ENCODE results near the gene SIRT4.
"Not testable (repeated sequence)": the region's sequence is repeated elsewhere in the genome, so short reads cannot be mapped to it uniquely, and the experiment has no call there.

SIRT4 gene

DNA sequence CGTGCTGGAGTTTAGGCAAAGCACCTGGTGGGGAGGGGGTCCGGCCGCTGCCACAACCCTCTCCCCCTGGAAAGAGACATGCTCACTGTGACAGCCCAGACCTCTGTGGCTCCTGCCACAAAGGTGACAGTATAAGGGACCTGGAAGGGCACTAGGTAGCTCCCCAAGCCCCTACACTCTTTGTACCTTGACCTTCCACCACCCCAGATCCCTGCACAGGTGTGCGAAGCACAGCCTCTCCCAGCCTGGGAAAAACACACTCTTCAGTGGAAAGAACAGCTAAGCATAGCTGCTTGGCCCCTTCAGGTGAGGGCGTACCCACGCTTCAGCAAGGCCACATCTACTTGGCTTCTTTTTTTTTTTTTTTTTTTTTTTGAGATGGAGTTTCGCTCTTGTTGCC lies 30.4 kb downstream of the SIRT4 start:
- Histone ChIP-seq H3K36me3 (ENCODE audit: insufficient read depth, low read length) (no peaks in the 10 kb centered on the region), H4K20me1 (ENCODE audit: insufficient read depth, low read length, poor library complexity, severe bottlenecking) (no peaks in the 10 kb centered on the region), H3K9me3 (ENCODE audit: insufficient read depth, low read depth, low read length) (peaks cover 10% of the 10 kb centered on the region; the same call in 1 of the 2 replicates), H3K79me2 (ENCODE audit: insufficient read depth, low read length) (no peaks in the 10 kb centered on the region), H3K4me3 (ENCODE audit: low read length, poor library complexity, severe bottlenecking) (no peak overlapping the region), H3F3A (ENCODE audit: low read depth) (no peaks in the 10 kb centered on the region), H3K9ac (ENCODE audit: low read depth, low read length, poor library complexity, severe bottlenecking) (no peak overlapping the region), H2AFZ (ENCODE audit: low read length) (no peak overlapping the region), H3K4me2 (ENCODE audit: low read depth, low read length, poor library complexity, severe bottlenecking) (no peak overlapping the region), H3K4me1 (ENCODE audit: insufficient read depth, low read length, poor library complexity, severe bottlenecking) (no peaks in the 10 kb centered on the region), H3K27me3 (ENCODE audit: insufficient read depth, low read length, poor library complexity, severe bottlenecking) (no peaks in the 10 kb centered on the region), H3K9me2 (replicated peaks; ENCODE audit: low read depth, low read length) (no peaks in the 10 kb centered on the region)
- TF ChIP-seq EZH2phosphoT487 (IDR thresholded peaks at IDR 0.05; ENCODE audit: borderline replicate concordance): no peak
- TF ChIP-seq, protein P1, sequence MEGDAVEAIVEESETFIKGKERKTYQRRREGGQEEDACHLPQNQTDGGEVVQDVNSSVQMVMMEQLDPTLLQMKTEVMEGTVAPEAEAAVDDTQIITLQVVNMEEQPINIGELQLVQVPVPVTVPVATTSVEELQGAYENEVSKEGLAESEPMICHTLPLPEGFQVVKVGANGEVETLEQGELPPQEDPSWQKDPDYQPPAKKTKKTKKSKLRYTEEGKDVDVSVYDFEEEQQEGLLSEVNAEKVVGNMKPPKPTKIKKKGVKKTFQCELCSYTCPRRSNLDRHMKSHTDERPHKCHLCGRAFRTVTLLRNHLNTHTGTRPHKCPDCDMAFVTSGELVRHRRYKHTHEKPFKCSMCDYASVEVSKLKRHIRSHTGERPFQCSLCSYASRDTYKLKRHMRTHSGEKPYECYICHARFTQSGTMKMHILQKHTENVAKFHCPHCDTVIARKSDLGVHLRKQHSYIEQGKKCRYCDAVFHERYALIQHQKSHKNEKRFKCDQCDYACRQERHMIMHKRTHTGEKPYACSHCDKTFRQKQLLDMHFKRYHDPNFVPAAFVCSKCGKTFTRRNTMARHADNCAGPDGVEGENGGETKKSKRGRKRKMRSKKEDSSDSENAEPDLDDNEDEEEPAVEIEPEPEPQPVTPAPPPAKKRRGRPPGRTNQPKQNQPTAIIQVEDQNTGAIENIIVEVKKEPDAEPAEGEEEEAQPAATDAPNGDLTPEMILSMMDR (conservative IDR thresholded peaks at IDR 0.05; ENCODE audit: low read length): no peak

DNA sequence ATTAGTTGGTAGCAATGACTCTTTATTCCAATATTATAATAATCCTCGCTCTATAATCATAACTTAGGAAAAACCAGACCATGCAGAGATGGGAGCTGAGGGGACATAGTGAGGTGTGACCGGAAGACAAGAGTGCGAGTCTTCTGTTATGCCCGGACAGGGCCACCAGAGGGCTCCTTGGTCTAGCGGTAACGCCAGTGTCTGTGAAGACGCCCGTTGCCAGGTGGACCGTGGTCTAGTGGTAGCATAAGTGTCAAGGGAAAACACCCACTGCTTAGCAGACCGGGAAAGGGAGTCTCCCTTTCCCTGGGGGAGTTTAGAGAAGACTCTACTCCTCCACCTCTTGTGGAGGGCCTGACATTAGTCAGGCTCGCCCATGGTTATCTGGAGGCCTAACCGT lies 33.3 kb downstream of the SIRT4 start:
- not testable (repeated sequence) for H3K4me3 ChIP-seq (ENCODE audit: low read length, poor library complexity, severe bottlenecking); H4K20me1 ChIP-seq (ENCODE audit: insufficient read depth, low read length, poor library complexity, severe bottlenecking); H3K9ac ChIP-seq (ENCODE audit: low read depth, low read length, poor library complexity, severe bottlenecking); H2AFZ ChIP-seq (ENCODE audit: low read length); H3K4me1 ChIP-seq (ENCODE audit: insufficient read depth, low read length, poor library complexity, severe bottlenecking); H3K27me3 ChIP-seq (ENCODE audit: insufficient read depth, low read length, poor library complexity, severe bottlenecking); H3K36me3 ChIP-seq (ENCODE audit: insufficient read depth, low read length); H3F3A ChIP-seq (ENCODE audit: low read depth); H3K4me2 ChIP-seq (ENCODE audit: low read depth, low read length, poor library complexity, severe bottlenecking); H3K79me2 ChIP-seq (ENCODE audit: insufficient read depth, low read length); H3K9me2 ChIP-seq (replicated peaks; ENCODE audit: low read depth, low read length)
- H3K9me3 ChIP-seq (ENCODE audit: insufficient read depth, low read depth, low read length): peaks cover 12% of the 10 kb centered on the region; the same call in 1 of the 2 replicates

DNA sequence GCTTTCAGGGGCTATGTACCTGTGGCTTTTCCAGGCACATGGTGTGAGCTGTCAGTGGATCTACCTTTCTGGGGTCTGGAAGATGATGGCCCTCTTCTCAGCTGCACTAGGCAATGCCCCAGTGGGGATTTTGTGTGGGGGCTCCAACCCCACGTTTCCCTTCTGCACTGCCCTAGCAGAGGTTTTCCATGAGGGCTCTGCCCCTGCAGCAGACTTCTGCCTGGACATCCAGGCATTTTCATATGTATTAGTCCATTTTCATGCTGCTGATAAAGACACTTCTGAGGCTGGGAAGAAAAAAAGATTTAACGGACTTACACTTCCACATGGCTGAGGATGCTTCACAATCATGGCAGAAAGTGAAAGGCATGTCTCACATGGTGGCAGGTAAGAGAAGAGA lies 34.3 kb downstream of the SIRT4 start:
- H3K79me2 ChIP-seq (ENCODE audit: insufficient read depth, low read length); H3K9ac ChIP-seq (ENCODE audit: low read depth, low read length, poor library complexity, severe bottlenecking); H3F3A ChIP-seq (ENCODE audit: low read depth); H3K36me3 ChIP-seq (ENCODE audit: insufficient read depth, low read length); H2AFZ ChIP-seq (ENCODE audit: low read length); H3K4me3 ChIP-seq (ENCODE audit: low read length, poor library complexity, severe bottlenecking); H3K4me1 ChIP-seq (ENCODE audit: insufficient read depth, low read length, poor library complexity, severe bottlenecking); H4K20me1 ChIP-seq (ENCODE audit: insufficient read depth, low read length, poor library complexity, severe bottlenecking); H3K4me2 ChIP-seq (ENCODE audit: low read depth, low read length, poor library complexity, severe bottlenecking); H3K27me3 ChIP-seq (ENCODE audit: insufficient read depth, low read length, poor library complexity, severe bottlenecking); H3K9me2 ChIP-seq (replicated peaks; ENCODE audit: low read depth, low read length): not testable (repeated sequence)
- peaks cover 12% of the 10 kb centered on the region; the same call in 1 of the 2 replicates for H3K9me3 ChIP-seq (ENCODE audit: insufficient read depth, low read depth, low read length)

GRCh38 chr12:120337730-120338129 lies 35.6 kb downstream of the SIRT4 start:
- Histone ChIP-seq H3K4me2 (ENCODE audit: low read depth, low read length, poor library complexity, severe bottlenecking) (no peak overlapping the region), H3F3A (ENCODE audit: low read depth) (no peaks in the 10 kb centered on the region), H3K27me3 (ENCODE audit: insufficient read depth, low read length, poor library complexity, severe bottlenecking) (no peaks in the 10 kb centered on the region), H2AFZ (ENCODE audit: low read length) (no peak overlapping the region), H3K4me1 (ENCODE audit: insufficient read depth, low read length, poor library complexity, severe bottlenecking) (no peaks in the 10 kb centered on the region), H3K4me3 (ENCODE audit: low read length, poor library complexity, severe bottlenecking) (no peak overlapping the region), H4K20me1 (ENCODE audit: insufficient read depth, low read length, poor library complexity, severe bottlenecking) (no peaks in the 10 kb centered on the region), H3K9me2 (replicated peaks; ENCODE audit: low read depth, low read length) (no peaks in the 10 kb centered on the region), H3K79me2 (ENCODE audit: insufficient read depth, low read length) (no peaks in the 10 kb centered on the region), H3K9ac (ENCODE audit: low read depth, low read length, poor library complexity, severe bottlenecking) (no peak overlapping the region), H3K9me3 (ENCODE audit: insufficient read depth, low read depth, low read length) (peaks cover 12% of the 10 kb centered on the region; the same call in 1 of the 2 replicates), H3K36me3 (ENCODE audit: insufficient read depth, low read length) (no peaks in the 10 kb centered on the region)
- TF ChIP-seq, protein P1 (conservative IDR thresholded peaks at IDR 0.05; ENCODE audit: low read length): no peak
- TF ChIP-seq EZH2phosphoT487 (IDR thresholded peaks at IDR 0.05; ENCODE audit: borderline replicate concordance): no peak
